ENCODE results near the gene HK2. TPM values are rescaled to one million over a fixed set of nuclear protein-coding genes. Genes with fewer than 3 reads are reported as not detected.

The HK2 gene
- total and polyA plus RNA-seq, 2 donors (not counting 3 experiments of a cell fraction or from before 2014, with no cell fraction given): 3.4 to 13.0 TPM

GRCh38 chr2:74938264-74938663 lies 104.3 kb downstream of the HK2 start:
- dilution Hi-C loops (cut with MboI; ENCODE audit: extremely low pct_ligation_motif_present, low sequenced_read_pairs): no loop called here
- no TSS peak for BruUV-seq (replicated peaks)
- H3K9me3 ChIP-seq (replicated peaks; ENCODE audit: control insufficient read depth, insufficient read depth, low read length): no peaks in the 10 kb centered on the region
- no peaks in the 10 kb centered on the region for H3K4me1 ChIP-seq (ENCODE audit: control insufficient read depth, extremely low read depth, insufficient read depth, low read length)
- H3K4me2 ChIP-seq (ENCODE audit: insufficient read depth, low read length): no peak overlapping the region
- intact Hi-C loops (cut with micrococcal nuclease): no loop called here
- TF ChIP-seq FOS (IDR thresholded peaks at IDR 0.05; ENCODE audit: borderline replicate concordance, insufficient read depth, low read length): no peak
- H3K9ac ChIP-seq (replicated peaks; ENCODE audit: extremely low read depth, insufficient read depth, low read length): no peak overlapping the region
- H3K4me3 ChIP-seq (replicated peaks in 1 of 3; ENCODE audit: insufficient read depth in 1 of 3, low read depth in 1 of 3, low read length in 3 of 3): no peak overlapping the region
- H3K9me1 ChIP-seq (replicated peaks; ENCODE audit: control insufficient read depth, extremely low read depth, insufficient read depth, low read length): no peaks in the 10 kb centered on the region
- no peaks in the 10 kb centered on the region for H4K20me1 ChIP-seq (replicated peaks; ENCODE audit: control insufficient read depth, extremely low read depth, insufficient read depth, low read length)
- H3K79me2 ChIP-seq (ENCODE audit: control insufficient read depth, insufficient read depth, low read length): no peaks in the 10 kb centered on the region
- no peak overlapping the region for H3K27ac ChIP-seq (ENCODE audit: insufficient read depth, low read depth, low read length)
- POLR2A ChIA-PET: no interaction called here
- CTCF ChIA-PET: no interaction called here
- H2AFZ ChIP-seq (ENCODE audit: low read depth, low read length): no peak overlapping the region
- no peak for FAIRE-seq
- no peak for DNase-seq (ENCODE audit: low read depth, low spot score)
- no peaks in the 10 kb centered on the region for H3K27me3 ChIP-seq (ENCODE audit: control insufficient read depth in 2 of 2, insufficient read depth in 2 of 2, low read length in 2 of 2)
- no peaks in the 10 kb centered on the region for H3K36me3 ChIP-seq (ENCODE audit: control insufficient read depth in 2 of 2, extremely low read depth in 1 of 2, insufficient read depth in 2 of 2, low read length in 2 of 2)

GRCh38 chr2:74939919-74940812 lies 106.2 kb downstream of the HK2 start:
- CTCF ChIA-PET: no interaction called here
- BruUV-seq (replicated peaks): no TSS peak
- no peak for FAIRE-seq
- Histone ChIP-seq H3K4me3 (replicated peaks in 1 of 3; ENCODE audit: insufficient read depth in 1 of 3, low read depth in 1 of 3, low read length in 3 of 3) (no peak overlapping the region), H3K9ac (replicated peaks; ENCODE audit: extremely low read depth, insufficient read depth, low read length) (no peak overlapping the region), H3K4me2 (ENCODE audit: insufficient read depth, low read length) (no peak overlapping the region), H3K9me1 (replicated peaks; ENCODE audit: control insufficient read depth, extremely low read depth, insufficient read depth, low read length) (no peaks in the 10 kb centered on the region), H3K27ac (ENCODE audit: insufficient read depth, low read depth, low read length) (no peak overlapping the region), H2AFZ (ENCODE audit: low read depth, low read length) (no peak overlapping the region), H3K36me3 (ENCODE audit: control insufficient read depth in 2 of 2, extremely low read depth in 1 of 2, insufficient read depth in 2 of 2, low read length in 2 of 2) (no peaks in the 10 kb centered on the region), H3K79me2 (ENCODE audit: control insufficient read depth, insufficient read depth, low read length) (no peaks in the 10 kb centered on the region), H3K27me3 (ENCODE audit: control insufficient read depth in 2 of 2, insufficient read depth in 2 of 2, low read length in 2 of 2) (no peaks in the 10 kb centered on the region), H3K4me1 (ENCODE audit: control insufficient read depth, extremely low read depth, insufficient read depth, low read length) (no peaks in the 10 kb centered on the region), H3K9me3 (replicated peaks; ENCODE audit: control insufficient read depth, insufficient read depth, low read length) (no peaks in the 10 kb centered on the region), H4K20me1 (replicated peaks; ENCODE audit: control insufficient read depth, extremely low read depth, insufficient read depth, low read length) (no peaks in the 10 kb centered on the region)
- TF ChIP-seq POLR2AphosphoS5 (IDR thresholded peaks at IDR 0.05; ENCODE audit: insufficient read depth, low read depth, low read length) (no peak), POLR2A (IDR thresholded peaks at IDR 0.05; ENCODE audit: low read depth, low read length) (no peak), CTCF (IDR thresholded peaks at IDR 0.05; ENCODE audit: extremely low read depth in 1 of 2, insufficient read depth in 1 of 2, low read depth in 1 of 2, low read length in 2 of 2) (no peak), GATA2 (IDR thresholded peaks at IDR 0.05; ENCODE audit: insufficient read depth, insufficient read length, low read depth, low read length) (no peak), FOS (IDR thresholded peaks at IDR 0.05; ENCODE audit: borderline replicate concordance, insufficient read depth, low read length) (no peak), MAX (IDR thresholded peaks at IDR 0.05; ENCODE audit: insufficient read depth, insufficient read length) (no peak), EZH2 (IDR thresholded peaks at IDR 0.05; ENCODE audit: borderline replicate concordance, low read depth, low read length, severe bottlenecking) (no peak)
- POLR2A ChIA-PET: no interaction called here
- intact Hi-C loops (cut with micrococcal nuclease) (no loop called here), dilution Hi-C loops (cut with MboI; ENCODE audit: extremely low pct_ligation_motif_present, low sequenced_read_pairs) (no loop called here)
- DNase-seq (ENCODE audit: low read depth, low spot score): no peak
